ENCODE measurements around the gene R3HDM1. TPM values are rescaled to one million over a fixed set of nuclear protein-coding genes. Genes with fewer than 3 reads are reported as not detected.
"Not testable (repeated sequence)": the region's sequence is repeated elsewhere in the genome, so short reads cannot be mapped to it uniquely, and the experiment has no call there.

The R3HDM1 gene
- total RNA-seq, 1 experiment from 2014 or later, result 62.6 TPM

GRCh38 chr2:135629520-135629919, 98.2 kb downstream of the R3HDM1 start:
- ATAC-seq (no peak), DNase-seq (ENCODE audit: low read depth, low spot score) (no peak)
- no peaks in the 10 kb centered on the region for H3K4me1 ChIP-seq (ENCODE audit: control insufficient read depth, insufficient read depth, low read length)
- BruUV-seq (replicated peaks), result no TSS peak
- in situ Hi-C loops (cut with HindIII; ENCODE audit: low pct_unique_long_range_greater_than_20kb, low sequenced_read_pairs), result no loop called here
- TF ChIP-seq TCF7L2 (IDR thresholded peaks at IDR 0.05; ENCODE audit: low read depth, low read length), result no peak
- TF ChIP-seq REST (IDR thresholded peaks at IDR 0.05; ENCODE audit: insufficient read depth in 1 of 2, low read depth in 2 of 2, low read length in 1 of 2), result no peak
- no peak for TF ChIP-seq POLR2AphosphoS5 (IDR thresholded peaks at IDR 0.05; ENCODE audit: low read depth, low read length)
- TF ChIP-seq SIN3A (IDR thresholded peaks at IDR 0.05; ENCODE audit: borderline replicate concordance, insufficient read depth, low read depth, low read length), result no peak
- no peak for TF ChIP-seq CTCF (IDR thresholded peaks at IDR 0.05)
- no peak overlapping the region for H3K27ac ChIP-seq (ENCODE audit: low read length)
- no peaks in the 10 kb centered on the region for H3K27me3 ChIP-seq (ENCODE audit: control insufficient read depth, insufficient read depth, low read length)
- intact Hi-C loops (cut with micrococcal nuclease; ENCODE audit: unreplicated experiment), result no loop called here
- peaks cover 21% of the 10 kb centered on the region; the same call in 1 of the 2 replicates for H3K36me3 ChIP-seq (ENCODE audit: control insufficient read depth, insufficient read depth, low read length)
- CTCF ChIA-PET, result no interaction called here
- POLR2A ChIA-PET, result interaction anchor here (0.7 kb wide), 1 partner anchor 80 kb away, joined by 8 read pairs; no protein-coding TSS in a partner anchor
- H3K4me3 ChIP-seq (ENCODE audit: low read depth in 2 of 2, low read length in 2 of 2), result no peak overlapping the region
- no peaks in the 10 kb centered on the region for H3K9me3 ChIP-seq (ENCODE audit: control insufficient read depth, insufficient read depth, low read depth, low read length)

GRCh38 chr2:135630034-135630433, 98.8 kb downstream of the R3HDM1 start:
- H3K9me3 ChIP-seq (ENCODE audit: control insufficient read depth, insufficient read depth, low read depth, low read length); in situ Hi-C loops (cut with HindIII; ENCODE audit: low pct_unique_long_range_greater_than_20kb, low sequenced_read_pairs); ATAC-seq; H3K27me3 ChIP-seq (ENCODE audit: control insufficient read depth, insufficient read depth, low read length); H3K27ac ChIP-seq (ENCODE audit: low read length); CTCF ChIA-PET; H3K4me1 ChIP-seq (ENCODE audit: control insufficient read depth, insufficient read depth, low read length); intact Hi-C loops (cut with micrococcal nuclease; ENCODE audit: unreplicated experiment); BruUV-seq (replicated peaks); H3K4me3 ChIP-seq (ENCODE audit: low read depth in 2 of 2, low read length in 2 of 2); DNase-seq (ENCODE audit: low read depth, low spot score): not testable (repeated sequence)
- H3K36me3 ChIP-seq (ENCODE audit: control insufficient read depth, insufficient read depth, low read length), result peaks cover 21% of the 10 kb centered on the region; the same call in 1 of the 2 replicates
- POLR2A ChIA-PET, result interaction anchor here (0.7 kb wide), 1 partner anchor 79 kb away, joined by 8 read pairs; no protein-coding TSS in a partner anchor

GRCh38 chr2:135630488-135630887, 99.2 kb downstream of the R3HDM1 start:
- intact Hi-C loops (cut with micrococcal nuclease; ENCODE audit: unreplicated experiment), result no loop called here
- no TSS peak for BruUV-seq (replicated peaks)

More at GRCh38 chr2:135630488-135630887, 99.2 kb downstream of the R3HDM1 start:
- Histone ChIP-seq H3K4me3 (ENCODE audit: low read depth in 2 of 2, low read length in 2 of 2) (no peak overlapping the region), H3K9me3 (ENCODE audit: control insufficient read depth, insufficient read depth, low read depth, low read length) (no peaks in the 10 kb centered on the region), H3K27me3 (ENCODE audit: control insufficient read depth, insufficient read depth, low read length) (no peaks in the 10 kb centered on the region), H3K4me1 (ENCODE audit: control insufficient read depth, insufficient read depth, low read length) (no peaks in the 10 kb centered on the region), H3K27ac (ENCODE audit: low read length) (no peak overlapping the region), H3K36me3 (ENCODE audit: control insufficient read depth, insufficient read depth, low read length) (peaks cover 23% of the 10 kb centered on the region; the same call in 1 of the 2 replicates)
- no peak for DNase-seq (ENCODE audit: low read depth, low spot score)
- ATAC-seq, result no peak
- in situ Hi-C loops (cut with HindIII; ENCODE audit: low pct_unique_long_range_greater_than_20kb, low sequenced_read_pairs), result no loop called here
- POLR2A ChIA-PET, result no interaction called here
- CTCF ChIA-PET, result no interaction called here
- TF ChIP-seq SIN3A (IDR thresholded peaks at IDR 0.05; ENCODE audit: borderline replicate concordance, insufficient read depth, low read depth, low read length) (no peak), TCF7L2 (IDR thresholded peaks at IDR 0.05; ENCODE audit: low read depth, low read length) (no peak), POLR2AphosphoS5 (IDR thresholded peaks at IDR 0.05; ENCODE audit: low read depth, low read length) (no peak), REST (IDR thresholded peaks at IDR 0.05; ENCODE audit: insufficient read depth in 1 of 2, low read depth in 2 of 2, low read length in 1 of 2) (no peak), CTCF (IDR thresholded peaks at IDR 0.05) (no peak)

Measured in Panc1 (cell line).